ENCODE results near the gene SLC7A7. TPM values are rescaled to one million over a fixed set of nuclear protein-coding genes. Genes with fewer than 3 reads are reported as not detected.
"Not testable (repeated sequence)": the region's sequence is repeated elsewhere in the genome, so short reads cannot be mapped to it uniquely, and the experiment has no call there.

SLC7A7 gene
- total RNA-seq, 1 experiment from 2014 or later, result 1.1 TPM

DNA sequence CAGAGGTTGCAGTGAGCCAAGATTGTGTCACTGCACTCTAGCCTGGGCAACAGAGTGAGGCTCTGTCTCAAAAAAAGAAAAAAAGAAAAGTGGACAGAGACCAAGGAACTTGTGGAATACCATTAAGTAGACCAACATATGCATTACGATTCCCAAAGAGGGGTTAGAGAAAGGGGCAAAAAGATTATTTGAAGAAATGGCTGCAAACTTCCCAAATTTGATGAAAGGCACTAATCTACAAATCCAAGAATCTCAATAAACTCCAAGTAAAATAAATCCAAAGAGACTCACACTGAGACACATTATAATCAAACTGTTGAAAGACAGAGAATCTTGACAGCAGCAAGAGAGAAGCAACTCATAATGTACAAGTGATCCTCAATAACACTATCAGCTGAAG lies 53.5 kb downstream of the SLC7A7 start:
- no peak for DNase-seq (ENCODE audit: low read depth)

DNA sequence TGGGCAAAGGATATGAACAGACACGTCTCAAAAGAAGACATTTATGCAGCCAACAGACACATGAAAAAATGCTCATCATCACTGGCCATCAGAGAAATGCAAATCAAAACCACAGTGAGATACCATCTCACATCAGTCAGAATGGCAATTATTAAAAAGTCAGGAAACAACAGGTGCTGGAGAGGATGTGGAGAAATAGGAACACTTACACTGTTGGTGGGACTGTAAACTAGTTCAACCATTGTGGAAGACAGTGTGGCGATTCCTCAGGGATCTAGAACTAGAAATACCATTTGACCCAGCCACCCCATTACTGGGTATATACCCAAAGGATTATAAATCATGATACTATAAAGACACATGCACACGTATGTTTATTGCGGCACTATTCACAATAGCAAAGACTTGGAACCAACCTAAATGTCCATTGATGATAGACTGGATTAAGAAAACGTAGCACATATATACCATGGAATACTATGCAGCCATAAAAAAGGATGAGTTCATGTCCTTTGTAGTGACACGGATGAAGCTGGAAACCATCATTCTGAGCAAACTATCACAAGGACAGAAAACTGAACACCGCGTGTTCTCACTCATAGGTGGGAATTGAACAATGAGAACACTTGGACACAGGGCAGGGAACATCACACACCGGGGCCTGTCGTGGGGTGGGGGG lies 57.1 kb downstream of the SLC7A7 start:
- DNase-seq (ENCODE audit: low read depth), result not testable (repeated sequence)

DNA sequence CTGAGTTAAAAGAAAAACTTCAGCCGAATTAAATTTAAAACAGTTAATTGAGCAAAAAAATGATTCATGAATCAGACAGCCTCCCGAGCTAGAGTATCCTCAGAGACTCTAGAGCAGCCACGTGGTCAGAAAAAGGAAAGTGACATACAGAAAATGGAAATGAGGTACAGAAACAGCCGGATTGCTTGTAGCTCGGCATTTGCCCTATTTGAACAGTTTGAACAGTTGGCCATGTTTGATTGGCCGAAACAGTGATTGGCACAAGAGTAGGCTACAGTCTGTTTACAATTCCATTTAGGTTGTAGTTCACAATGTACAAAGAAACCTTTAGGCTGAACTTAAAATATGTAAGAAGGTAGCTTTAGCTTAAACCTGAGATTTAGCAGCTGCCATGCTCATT lies 61.6 kb downstream of the SLC7A7 start:
- no peak for DNase-seq (ENCODE audit: low read depth)

DNA sequence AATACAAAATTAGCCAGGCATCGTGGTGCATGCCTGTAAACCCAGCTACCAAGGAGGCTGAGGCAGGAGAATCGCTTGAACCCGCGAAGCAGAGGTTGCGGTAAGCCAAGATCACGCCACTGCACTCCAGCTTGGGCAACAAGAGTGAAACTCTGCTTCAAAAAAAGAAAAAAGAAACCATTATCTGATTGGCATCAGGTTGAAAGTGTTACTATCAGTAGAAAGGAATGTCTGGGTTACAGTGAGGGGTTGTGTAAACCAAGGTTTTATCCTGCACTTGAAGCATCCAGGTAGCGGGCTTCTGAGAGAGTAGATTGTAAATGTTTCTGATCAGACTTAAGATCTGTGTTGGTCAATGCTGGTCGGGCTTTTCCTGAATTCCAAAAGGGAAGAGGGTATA lies 62.8 kb downstream of the SLC7A7 start:
- no peak for DNase-seq (ENCODE audit: low read depth)

GRCh38 chr14:22748631-22749068 lies 66.6 kb downstream of the SLC7A7 start:
- no peak for DNase-seq (ENCODE audit: low read depth)

- DNase-seq (ENCODE audit: low read depth), result no peak
Observed at GRCh38 chr14:22748206-22748605, 67.0 kb downstream of the SLC7A7 start.

GRCh38 chr14:22747769-22748168 lies 67.5 kb downstream of the SLC7A7 start:
- DNase-seq (ENCODE audit: low read depth), result no peak

GRCh38 chr14:22740020-22740419 lies 75.2 kb downstream of the SLC7A7 start:
- no peak for DNase-seq (ENCODE audit: low read depth)

- DNase-seq (ENCODE audit: low read depth), result no peak
Observed at GRCh38 chr14:22739423-22739822, 75.8 kb downstream of the SLC7A7 start.

DNA sequence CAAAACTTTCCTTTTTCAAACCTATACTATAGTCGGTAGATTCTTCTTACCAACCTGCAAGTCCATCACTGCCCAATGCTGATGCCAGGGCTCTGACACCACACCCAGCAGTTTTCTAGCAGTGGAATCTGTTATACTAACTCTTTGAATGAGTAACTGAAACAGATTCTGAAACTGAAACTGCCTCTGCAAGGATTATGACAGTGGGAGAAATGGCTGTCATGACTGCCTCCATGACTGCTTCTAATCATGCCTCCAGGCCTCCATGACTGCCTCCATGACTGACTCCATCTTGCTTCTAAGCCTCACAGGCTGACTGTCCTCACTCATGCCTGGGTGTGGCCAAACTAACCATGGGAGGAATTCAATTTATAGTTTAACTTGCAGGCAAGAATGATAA lies 78.2 kb downstream of the SLC7A7 start:
- no peak for DNase-seq (ENCODE audit: low read depth)

GRCh38 chr14:22736384-22736783 lies 78.9 kb downstream of the SLC7A7 start:
- DNase-seq (ENCODE audit: low read depth), result not testable (repeated sequence)

GRCh38 chr14:22735096-22735495 lies 80.1 kb downstream of the SLC7A7 start:
- DNase-seq (ENCODE audit: low read depth), result no peak

DNA sequence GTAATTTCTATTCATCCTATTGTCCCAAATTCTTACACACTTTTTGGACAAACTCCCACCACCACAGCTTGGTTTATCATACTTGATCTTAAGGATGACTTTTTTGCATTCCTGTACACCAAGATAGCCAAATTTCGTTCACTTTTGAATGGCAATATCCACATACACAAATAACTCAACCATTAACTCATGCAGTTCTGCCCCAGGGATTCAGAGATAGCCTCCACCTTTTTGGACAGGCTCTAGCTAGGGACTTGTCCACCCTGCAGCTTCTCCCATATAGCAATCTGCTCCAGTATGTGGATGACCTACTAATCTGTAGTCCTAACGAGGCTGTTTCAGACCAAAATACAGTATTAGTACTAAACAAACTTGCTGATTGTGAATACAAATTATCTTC lies 81.4 kb downstream of the SLC7A7 start:
- DNase-seq (ENCODE audit: low read depth), result no peak

GRCh38 chr14:22732062-22732461 lies 83.2 kb downstream of the SLC7A7 start:
- not testable (repeated sequence) for DNase-seq (ENCODE audit: low read depth)

- no peak for DNase-seq (ENCODE audit: low read depth)
Observed at GRCh38 chr14:22726012-22726411, 89.2 kb downstream of the SLC7A7 start.

- DNase-seq (ENCODE audit: low read depth), result not testable (repeated sequence)
Observed at GRCh38 chr14:22725374-22725773, 89.9 kb downstream of the SLC7A7 start.

DNA sequence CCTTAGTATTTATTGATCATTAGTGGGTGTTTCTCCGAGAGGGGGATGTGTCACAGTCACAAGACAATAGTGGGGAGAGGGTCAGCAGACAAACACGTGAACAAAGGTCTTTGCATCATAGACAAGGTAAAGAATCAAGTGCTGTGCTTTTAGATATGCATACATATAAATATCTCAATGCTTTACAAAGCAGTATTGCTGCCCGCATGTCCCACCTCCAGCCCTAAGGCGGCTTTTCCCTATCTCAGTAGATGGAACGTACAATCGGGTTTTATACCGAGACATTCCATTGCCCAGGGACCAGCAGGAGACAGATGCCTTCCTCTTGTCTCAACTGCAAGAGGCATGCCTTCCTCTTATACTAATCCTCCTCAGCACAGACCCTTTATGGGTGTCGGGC lies 90.4 kb downstream of the SLC7A7 start:
- DNase-seq (ENCODE audit: low read depth), result not testable (repeated sequence)

DNA sequence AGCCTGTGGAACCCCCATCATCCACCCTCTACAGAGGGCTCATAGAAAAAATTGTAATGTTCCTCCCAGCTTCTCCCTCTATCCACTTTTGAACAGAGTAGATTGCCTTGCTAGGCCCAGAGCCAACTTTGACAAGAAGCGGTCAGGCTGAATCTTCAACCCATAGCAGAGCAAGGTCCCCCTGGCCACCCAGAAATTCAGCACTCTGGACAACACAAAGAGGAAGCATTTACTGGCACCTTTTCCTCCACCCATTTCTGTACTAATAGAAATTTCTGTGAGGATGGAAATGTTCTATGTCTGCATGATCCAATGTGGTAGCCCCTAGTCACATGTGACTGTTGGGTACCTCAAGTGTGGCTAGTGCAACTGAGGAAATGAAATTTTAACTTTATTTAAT lies 91.4 kb downstream of the SLC7A7 start:
- DNase-seq (ENCODE audit: low read depth), result no peak

Small RNAs within 50 kb of the gene (small RNA-seq; reads per million reads assigned to genes)
- gene RF00019 (not detected), gene RF00588 (not detected)

Other genes with a start within 250 kb of the SLC7A7 start
- 280 and 308 TPM in 2 replicates for gene DAD1, start 226.2 kb downstream of the SLC7A7 start, total RNA-seq (2014; rRNA removed; shearing (Covaris generic))
- 3.5 and 6.9 TPM in 2 replicates for gene ABHD4, start 217.1 kb downstream of the SLC7A7 start, total RNA-seq (2014; rRNA removed; shearing (Covaris generic))
- gene OR6J1, start 171.1 kb downstream of the SLC7A7 start, total RNA-seq (2014; rRNA removed; shearing (Covaris generic)), result not detected in 2 replicates
- gene OXA1L, start 48.7 kb downstream of the SLC7A7 start, total RNA-seq (2014; rRNA removed; shearing (Covaris generic)), result 150 and 207 TPM in 2 replicates
- gene MRPL52, start 14.5 kb upstream of the SLC7A7 start, total RNA-seq (2014; rRNA removed; shearing (Covaris generic)), result 106 and 146 TPM in 2 replicates
- 480 and 530 TPM in 2 replicates for gene MMP14, start 21.1 kb upstream of the SLC7A7 start, total RNA-seq (2014; rRNA removed; shearing (Covaris generic))
- 65.5 and 86.0 TPM in 2 replicates for gene LRP10, start 56.3 kb upstream of the SLC7A7 start, total RNA-seq (2014; rRNA removed; shearing (Covaris generic))
- gene REM2, start 67.8 kb upstream of the SLC7A7 start, total RNA-seq (2014; rRNA removed; shearing (Covaris generic)), result not detected in 2 replicates
- 34.0 and 38.1 TPM in 2 replicates for gene RBM23, start 103.7 kb upstream of the SLC7A7 start, total RNA-seq (2014; rRNA removed; shearing (Covaris generic))
- 127 TPM in 2 replicates for gene PRMT5, start 113.9 kb upstream of the SLC7A7 start, total RNA-seq (2014; rRNA removed; shearing (Covaris generic))
- 55.6 and 70.9 TPM in 2 replicates for gene HAUS4, start 141.7 kb upstream of the SLC7A7 start, total RNA-seq (2014; rRNA removed; shearing (Covaris generic))
- gene AJUBA, start 167.1 kb upstream of the SLC7A7 start, total RNA-seq (2014; rRNA removed; shearing (Covaris generic)), result 89.2 and 89.8 TPM in 2 replicates
- gene C14orf93, start 194.7 kb upstream of the SLC7A7 start, total RNA-seq (2014; rRNA removed; shearing (Covaris generic)), result 4.6 and 7.4 TPM in 2 replicates
- gene PSMB5, start 219.5 kb upstream of the SLC7A7 start, total RNA-seq (2014; rRNA removed; shearing (Covaris generic)), result 335 and 366 TPM in 2 replicates
- 0.10 TPM in 1 of 2 replicates, not detected in the other for gene PSMB11, start 226.8 kb upstream of the SLC7A7 start, total RNA-seq (2014; rRNA removed; shearing (Covaris generic))
- gene CDH24, start 242.1 kb upstream of the SLC7A7 start, total RNA-seq (2014; rRNA removed; shearing (Covaris generic)), result 15.3 and 18.2 TPM in 2 replicates

Data from HT1080 (cell line).